Measurements from ENCODE around the gene GRXCR2.

The GRXCR2 gene

GRCh38 chr5:145834917-145835847 is 37.6 kb downstream of the GRXCR2 start, which contains the start of gene PRELID2:
TSS of gene PRELID2 (minus strand) at chr5:145835342. CDS start at chr5:145835251, 91 bp downstream.
- DNase-seq (ENCODE audit: low spot score), result peak; percentile 94

GRCh38 chr5:145834554-145834916 is 38.3 kb downstream of the GRXCR2 start:
- DNase-seq (ENCODE audit: low spot score), result no peak

- no peak for DNase-seq (ENCODE audit: low spot score)
These were observed 39.1 kb downstream of the GRXCR2 start for GRCh38 chr5:145833631-145834200.

DNA sequence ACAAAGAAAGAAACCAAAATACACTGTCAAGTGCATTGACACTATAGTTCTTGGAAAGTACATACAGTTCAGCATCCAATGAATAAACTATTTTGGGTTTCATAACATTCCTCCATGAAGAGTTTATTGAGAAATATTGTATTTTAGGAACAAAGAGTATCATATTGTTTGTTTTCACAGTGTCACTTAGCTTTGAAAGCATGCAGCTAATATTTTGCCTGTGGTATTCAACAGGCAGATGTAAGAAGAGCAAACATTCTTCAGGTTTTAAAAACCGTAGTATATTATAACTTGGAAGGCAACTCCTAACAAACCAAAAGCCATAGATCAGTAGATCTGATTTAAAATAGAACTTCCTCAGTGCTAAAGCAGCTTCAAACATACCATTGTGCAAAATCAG is 42.2 kb downstream of the GRXCR2 start:
- DNase-seq (ENCODE audit: low spot score), result no peak

- no peak for DNase-seq (ENCODE audit: low spot score)
These were observed 43.0 kb downstream of the GRXCR2 start for GRCh38 chr5:145829708-145830361.

GRCh38 chr5:145826895-145827674 is 45.7 kb downstream of the GRXCR2 start:
- DNase-seq (ENCODE audit: low spot score), result no peak

GRCh38 chr5:145825751-145826180 is 47.0 kb downstream of the GRXCR2 start:
- DNase-seq (ENCODE audit: low spot score), result peak; percentile 59

GRCh38 chr5:145824040-145824439 is 48.8 kb downstream of the GRXCR2 start:
- DNase-seq (ENCODE audit: low spot score), result peak; percentile 17

DNA sequence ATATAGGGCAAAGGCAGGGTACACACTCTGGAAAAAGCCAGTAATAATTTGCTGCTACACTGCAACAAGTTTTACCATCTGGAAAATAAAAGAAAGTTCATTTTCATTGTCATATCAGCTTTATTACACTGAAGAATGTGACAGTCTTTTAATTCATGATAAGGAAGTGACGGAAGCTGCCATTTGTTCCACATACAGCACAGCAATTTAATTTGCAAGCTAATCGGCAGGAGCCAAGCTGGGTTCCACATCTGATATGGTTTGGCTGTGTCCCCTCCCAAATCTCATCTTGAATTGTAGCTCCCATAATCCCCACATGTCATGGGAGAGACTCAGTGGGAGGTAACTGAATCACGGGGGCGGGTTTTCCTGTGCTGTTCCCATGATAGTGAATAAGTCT is 54.2 kb downstream of the GRXCR2 start:
- DNase-seq (ENCODE audit: low spot score), result no peak

DNA sequence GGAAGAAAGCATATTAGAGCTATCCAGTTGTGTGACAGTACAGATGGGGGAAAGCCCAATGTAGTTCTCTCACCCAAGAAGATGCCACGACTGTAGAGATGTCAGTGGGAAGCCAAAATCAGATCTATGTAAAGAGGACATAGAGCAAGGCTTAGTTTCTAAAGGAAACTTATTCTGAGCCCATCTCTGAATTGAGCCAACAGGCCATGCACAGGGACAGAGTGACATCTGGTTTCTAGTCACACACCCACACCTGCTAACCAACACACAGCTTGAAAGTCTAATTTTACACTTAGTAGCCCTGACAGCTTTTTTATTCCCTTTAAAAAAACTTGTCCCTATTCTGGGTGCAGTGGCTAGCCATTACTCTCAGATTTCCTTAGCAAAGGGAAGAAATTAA is 59.9 kb downstream of the GRXCR2 start:
- no peak for DNase-seq (ENCODE audit: low spot score)

DNA sequence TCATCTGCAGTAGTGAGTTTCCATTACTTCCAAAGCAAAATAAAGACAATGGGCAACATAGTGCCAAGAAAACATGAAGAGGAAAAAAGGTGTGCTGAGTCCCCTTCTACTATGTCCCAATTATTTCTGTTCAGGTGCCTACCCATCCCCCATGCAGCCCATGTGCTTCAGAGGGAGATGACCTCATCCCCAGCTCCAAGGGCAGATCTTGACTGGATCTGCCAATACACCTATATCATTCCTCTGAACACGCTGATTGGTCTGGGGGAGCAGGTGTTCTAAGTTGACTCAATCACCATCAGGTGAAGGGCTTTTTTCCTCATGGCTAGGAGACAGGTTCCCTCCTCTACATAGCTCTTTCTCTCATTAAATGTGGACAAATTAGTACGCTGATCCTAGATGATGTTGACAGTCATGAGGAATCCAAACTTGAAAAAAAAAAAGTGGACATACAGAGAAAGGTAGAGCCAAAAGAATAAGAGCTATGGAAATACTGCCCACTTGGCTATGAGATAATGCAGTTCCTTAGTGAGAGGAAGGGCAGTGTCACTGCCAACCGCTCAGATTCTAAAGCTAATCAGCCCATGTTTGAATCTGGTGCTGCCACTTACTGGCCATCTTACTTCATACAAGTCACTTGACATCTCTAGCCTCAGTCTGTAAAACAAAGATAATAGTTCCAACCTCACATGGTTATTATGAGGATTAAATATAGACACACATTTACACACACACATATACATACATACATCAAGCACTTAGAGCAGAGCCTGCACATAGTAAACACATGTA is 60.8 kb downstream of the GRXCR2 start:
- DNase-seq (ENCODE audit: low spot score), result peak; percentile 46
